ENCODE data around the gene CALN1. TPM values are rescaled to one million over a fixed set of nuclear protein-coding genes. Genes with fewer than 3 reads are reported as not detected.

CALN1 gene
- total and polyA plus RNA-seq, 9 donors: under 0.01 to 0.18 (median 0.13) TPM; not detected in 2

DNA sequence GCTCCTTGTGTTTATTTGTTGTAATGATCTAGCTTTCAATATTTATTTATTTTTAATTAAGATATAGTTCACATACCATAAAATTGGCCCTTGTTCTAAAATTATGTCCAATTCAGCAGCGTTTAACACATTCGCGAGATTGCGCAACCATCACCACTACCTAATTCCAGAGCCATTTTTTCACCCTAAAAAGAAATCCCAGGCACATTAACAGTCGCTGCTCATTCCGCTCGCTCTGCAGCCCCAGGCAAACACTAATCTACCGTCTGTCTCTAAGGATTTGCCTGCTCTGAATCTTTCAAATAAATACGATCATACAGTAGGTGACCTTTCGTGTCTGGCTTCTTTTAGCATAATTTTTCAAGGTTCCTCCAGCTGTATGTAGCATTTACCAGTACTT, 616.7 kb downstream of the CALN1 start:
- intact Hi-C loops (cut with DNase I): no loop called here
- TF ChIP-seq CTCF (IDR thresholded peaks at IDR 0.05) (no peak), EP300 (IDR thresholded peaks at IDR 0.05) (no peak), POLR2A (IDR thresholded peaks at IDR 0.05) (no peak)
- Histone ChIP-seq H3K36me3 (no peaks in the 10 kb centered on the region), H3K27me3 (no peaks in the 10 kb centered on the region), H3K4me1 (ENCODE audit: insufficient read depth) (no peaks in the 10 kb centered on the region), H3K4me3 (no peak overlapping the region), H3K27ac (no peak overlapping the region), H3K9me3 (no peaks in the 10 kb centered on the region)
- 89 to 92% (median 90%) methylated on average over 10 of the region's 10 CpGs for WGBS, 3 donors
- DNase-seq: no peak

DNA sequence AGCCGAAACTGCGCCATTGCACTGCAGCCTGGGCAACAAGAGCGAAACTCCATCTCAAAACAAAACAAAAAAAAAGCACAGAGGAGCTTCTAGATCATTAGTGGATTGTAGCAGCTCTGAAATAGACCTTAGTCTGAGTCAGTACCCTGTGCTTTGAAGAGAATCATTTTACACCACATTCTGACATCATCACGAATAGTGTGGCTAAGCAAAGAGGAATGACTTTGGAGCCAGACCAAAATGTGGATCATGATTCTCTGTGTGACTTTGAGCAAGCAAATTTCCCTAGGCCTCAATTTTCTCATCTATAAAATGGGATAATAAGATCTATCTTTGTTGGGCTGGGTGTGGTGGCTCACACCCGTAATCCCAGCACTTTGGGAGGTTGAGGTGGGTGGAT, 618.9 kb downstream of the CALN1 start:
- Histone ChIP-seq H3K4me1 (ENCODE audit: insufficient read depth) (no peaks in the 10 kb centered on the region), H3K27ac (no peak overlapping the region), H3K4me3 (no peak overlapping the region), H3K9me3 (no peaks in the 10 kb centered on the region), H3K36me3 (no peaks in the 10 kb centered on the region), H3K27me3 (no peaks in the 10 kb centered on the region)
- intact Hi-C loops (cut with DNase I): no loop called here
- TF ChIP-seq POLR2A (IDR thresholded peaks at IDR 0.05): no peak
- TF ChIP-seq CTCF (IDR thresholded peaks at IDR 0.05): no peak
- TF ChIP-seq EP300 (IDR thresholded peaks at IDR 0.05): no peak
- DNase-seq: no peak
- WGBS, 3 donors: 87 to 89% (median 87%) methylated on average over 5 of the region's 5 CpGs

- Histone ChIP-seq H3K27ac (no peak overlapping the region), H3K9me3 (no peaks in the 10 kb centered on the region), H3K36me3 (no peaks in the 10 kb centered on the region), H3K4me1 (ENCODE audit: insufficient read depth) (no peaks in the 10 kb centered on the region), H3K4me3 (no peak overlapping the region), H3K27me3 (no peaks in the 10 kb centered on the region)
- WGBS, 3 donors: 94 to 95% (median 95%) methylated on average over 15 of the region's 15 CpGs
- TF ChIP-seq CTCF (IDR thresholded peaks at IDR 0.05) (no peak), EP300 (IDR thresholded peaks at IDR 0.05) (no peak), POLR2A (IDR thresholded peaks at IDR 0.05) (no peak)
- intact Hi-C loops (cut with DNase I): no loop called here
- DNase-seq: no peak
Measured at GRCh38 chr7:71787513-71787912, 624.6 kb downstream of the CALN1 start.

DNA sequence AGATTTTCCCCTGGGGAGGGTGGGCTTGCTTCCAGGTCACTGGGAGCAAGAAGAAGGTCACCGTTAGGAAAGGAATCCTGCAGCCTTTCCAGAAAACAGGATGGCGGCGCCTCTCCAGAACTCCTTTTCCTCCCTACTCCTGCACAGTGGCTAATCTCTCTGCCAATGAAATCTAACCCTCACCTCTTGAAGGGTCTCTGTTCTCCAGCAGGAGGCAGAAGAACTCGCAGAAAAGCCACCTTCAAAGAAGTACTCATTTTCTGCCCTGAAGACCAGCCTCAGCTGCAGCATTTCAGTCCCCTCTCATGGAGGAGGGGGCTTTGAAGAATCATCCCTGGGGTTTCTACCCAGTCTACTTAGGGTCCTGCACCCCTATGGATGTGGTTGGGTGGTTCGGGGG, 626.9 kb downstream of the CALN1 start:
- DNase-seq: no peak
- TF ChIP-seq POLR2A (IDR thresholded peaks at IDR 0.05): no peak
- no peak for TF ChIP-seq CTCF (IDR thresholded peaks at IDR 0.05)
- TF ChIP-seq EP300 (IDR thresholded peaks at IDR 0.05): no peak
- Histone ChIP-seq H3K9me3 (no peaks in the 10 kb centered on the region), H3K27me3 (no peaks in the 10 kb centered on the region), H3K36me3 (no peaks in the 10 kb centered on the region), H3K27ac (no peak overlapping the region), H3K4me3 (no peak overlapping the region), H3K4me1 (ENCODE audit: insufficient read depth) (no peaks in the 10 kb centered on the region)
- intact Hi-C loops (cut with DNase I): no loop called here
- WGBS, 3 donors: 69 to 79% (median 73%) methylated on average over 5 of the region's 5 CpGs

DNA sequence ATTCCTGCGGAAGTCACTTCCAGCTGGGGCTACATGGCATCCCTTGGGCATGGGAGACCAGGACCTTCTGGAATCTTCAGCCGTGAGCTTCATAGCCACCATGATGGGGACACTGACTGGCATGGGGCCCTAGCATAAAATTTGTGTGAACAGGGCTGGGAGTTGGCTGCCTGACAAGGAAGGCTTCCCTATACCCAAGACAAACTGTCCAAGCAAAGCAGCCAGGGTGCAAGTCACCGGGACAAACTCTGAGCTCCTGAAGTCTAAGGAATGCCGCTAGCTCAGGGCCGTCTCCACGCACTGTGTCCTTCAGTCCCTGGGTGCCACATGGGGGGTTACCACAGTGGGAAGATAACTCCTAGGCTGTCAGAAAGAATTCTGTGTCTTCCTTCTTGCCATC, 627.4 kb downstream of the CALN1 start:
- H3K4me1 ChIP-seq (ENCODE audit: insufficient read depth): no peaks in the 10 kb centered on the region
- H3K27ac ChIP-seq: no peak overlapping the region
- intact Hi-C loops (cut with DNase I): no loop called here
- H3K9me3 ChIP-seq: no peaks in the 10 kb centered on the region
- no peaks in the 10 kb centered on the region for H3K27me3 ChIP-seq
- H3K36me3 ChIP-seq: no peaks in the 10 kb centered on the region
- TF ChIP-seq EP300 (IDR thresholded peaks at IDR 0.05) (no peak), POLR2A (IDR thresholded peaks at IDR 0.05) (no peak), CTCF (IDR thresholded peaks at IDR 0.05) (no peak)
- H3K4me3 ChIP-seq: no peak overlapping the region
- WGBS, 3 donors: 79 to 92% (median 85%) methylated on average over 6 of the region's 6 CpGs
- DNase-seq: no peak

Data from ovary (tissue), 9 donors.